Panc1 (cell line): ENCODE data around the gene MTO1.

Experiments
- CTCF ChIP-seq: fragments of 450-650 bp; IDR thresholded peaks from 2 replicates; pipeline ENCODE4 v1.5.1; 2017; ENCODE audit warnings: mild to moderate bottlenecking
- POLR2AphosphoS5 ChIP-seq: IDR thresholded peaks from 2 replicates; pipeline ENCODE4 v1.6.1; 2012; ENCODE audit warnings: mild to moderate bottlenecking, low read depth, low read length, moderate library complexity
- REST ChIP-seq, 2 experiments: IDR thresholded peaks; 2 replicates each; pipeline ENCODE4 v1.6.1; 2011 to 2012; ENCODE audit warnings: low read depth in 2 of 2, control low read depth in 1 of 2, low read length in 1 of 2, mild to moderate bottlenecking in 1 of 2, moderate library complexity in 1 of 2; ENCODE audit not compliant: insufficient read depth in 1 of 2
- SIN3A ChIP-seq: IDR thresholded peaks from 2 replicates; pipeline ENCODE4 v1.6.1; 2012; ENCODE audit warnings: low read depth, mild to moderate bottlenecking, low read length, moderate library complexity, borderline replicate concordance; ENCODE audit not compliant: insufficient read depth

DNA sequence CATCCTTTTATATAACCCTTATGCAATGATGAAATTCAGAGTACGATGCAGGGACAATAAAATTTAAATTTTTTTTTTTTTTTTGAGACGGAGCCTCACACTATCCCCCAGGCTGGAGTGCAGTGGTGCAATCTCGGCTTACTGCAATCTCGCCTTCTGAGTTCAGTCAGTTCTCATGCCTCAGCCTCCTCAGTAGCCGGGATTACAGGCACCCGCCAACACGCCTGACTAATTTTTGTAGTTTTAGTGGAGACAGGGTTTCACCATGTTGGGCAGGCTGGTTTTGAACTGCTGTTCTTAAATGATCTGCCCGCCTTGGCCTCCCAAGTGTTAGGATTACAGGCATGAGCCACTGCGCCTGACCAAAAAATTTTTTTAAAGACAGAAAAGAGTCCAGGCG, 15.2 kb downstream of the MTO1 start:
- TF ChIP-seq CTCF (no peak), POLR2AphosphoS5 (no peak), SIN3A (no peak), REST (IDR thresholded peaks at IDR 0.05; ENCODE audit: insufficient read depth in 1 of 2, low read depth in 2 of 2, low read length in 1 of 2) (no peak)
